IMR-90 (cell line): ENCODE data around the gene FGGY.

Source experiments
- CEBPB ChIP-seq: IDR thresholded peaks from 2 replicates; pipeline ENCODE4 v1.6.1; 2012; ENCODE audit warnings: low read depth, low read length, improper control_type of control experiment
- NFE2L2 ChIP-seq: fragments of 150-350 bp; IDR thresholded peaks from 2 replicates; pipeline ENCODE4 v1.6.1; 2016; ENCODE audit warnings: low read depth, mild to moderate bottlenecking, low read length
- POLR2A ChIP-seq: IDR thresholded peaks from 2 replicates; pipeline ENCODE4 v1.6.1; 2012; ENCODE audit warnings: mild to moderate bottlenecking, low read depth, low read length
- RFX5 ChIP-seq: IDR thresholded peaks from 2 replicates; pipeline ENCODE4 v1.8.0; 2012; ENCODE audit warnings: low read depth, mild to moderate bottlenecking, low read length, moderate library complexity
- SMC3 ChIP-seq: fragments of 150-350 bp; IDR thresholded peaks from 2 replicates; pipeline ENCODE4 v1.6.1; 2016; ENCODE audit warnings: low read depth, mild to moderate bottlenecking, antibody characterized with exemption, low read length, moderate library complexity
- TF ChIP-seq, protein P1 (sequence below): conservative IDR thresholded peaks from 2 replicates; pipeline ENCODE4 v1.5.1; 2012; ENCODE audit warnings: mild to moderate bottlenecking, low read depth, low read length, improper control_type of control experiment
- TF ChIP-seq, protein P2 (sequence below): fragments of 150-350 bp; IDR thresholded peaks from 2 replicates; pipeline ENCODE4 v1.6.1; 2017; ENCODE audit warnings: mild to moderate bottlenecking, antibody characterized with exemption, low read length, low read depth

DNA sequence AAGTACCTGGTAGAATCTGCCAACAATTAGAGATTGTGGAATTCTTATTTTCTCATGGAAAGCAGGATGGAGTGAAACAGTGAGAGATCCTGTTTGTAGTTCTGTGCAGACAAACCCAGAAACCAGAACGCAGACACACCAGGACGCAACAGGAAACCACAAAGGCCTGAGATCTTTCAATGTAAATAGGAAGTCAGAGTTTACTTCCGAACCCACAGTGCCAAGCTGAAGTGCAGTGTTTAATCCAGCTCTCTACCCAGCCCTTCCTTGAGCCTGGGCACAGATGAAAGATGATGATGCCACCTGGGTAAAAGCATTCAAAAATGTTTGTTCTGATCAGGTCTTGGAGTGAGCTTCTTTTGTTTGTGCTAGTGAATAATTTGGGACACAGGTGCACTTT, 273.6 kb downstream of the FGGY start:
- TF ChIP-seq, protein P1, sequence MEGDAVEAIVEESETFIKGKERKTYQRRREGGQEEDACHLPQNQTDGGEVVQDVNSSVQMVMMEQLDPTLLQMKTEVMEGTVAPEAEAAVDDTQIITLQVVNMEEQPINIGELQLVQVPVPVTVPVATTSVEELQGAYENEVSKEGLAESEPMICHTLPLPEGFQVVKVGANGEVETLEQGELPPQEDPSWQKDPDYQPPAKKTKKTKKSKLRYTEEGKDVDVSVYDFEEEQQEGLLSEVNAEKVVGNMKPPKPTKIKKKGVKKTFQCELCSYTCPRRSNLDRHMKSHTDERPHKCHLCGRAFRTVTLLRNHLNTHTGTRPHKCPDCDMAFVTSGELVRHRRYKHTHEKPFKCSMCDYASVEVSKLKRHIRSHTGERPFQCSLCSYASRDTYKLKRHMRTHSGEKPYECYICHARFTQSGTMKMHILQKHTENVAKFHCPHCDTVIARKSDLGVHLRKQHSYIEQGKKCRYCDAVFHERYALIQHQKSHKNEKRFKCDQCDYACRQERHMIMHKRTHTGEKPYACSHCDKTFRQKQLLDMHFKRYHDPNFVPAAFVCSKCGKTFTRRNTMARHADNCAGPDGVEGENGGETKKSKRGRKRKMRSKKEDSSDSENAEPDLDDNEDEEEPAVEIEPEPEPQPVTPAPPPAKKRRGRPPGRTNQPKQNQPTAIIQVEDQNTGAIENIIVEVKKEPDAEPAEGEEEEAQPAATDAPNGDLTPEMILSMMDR, result no peak
- TF ChIP-seq, protein P2, sequence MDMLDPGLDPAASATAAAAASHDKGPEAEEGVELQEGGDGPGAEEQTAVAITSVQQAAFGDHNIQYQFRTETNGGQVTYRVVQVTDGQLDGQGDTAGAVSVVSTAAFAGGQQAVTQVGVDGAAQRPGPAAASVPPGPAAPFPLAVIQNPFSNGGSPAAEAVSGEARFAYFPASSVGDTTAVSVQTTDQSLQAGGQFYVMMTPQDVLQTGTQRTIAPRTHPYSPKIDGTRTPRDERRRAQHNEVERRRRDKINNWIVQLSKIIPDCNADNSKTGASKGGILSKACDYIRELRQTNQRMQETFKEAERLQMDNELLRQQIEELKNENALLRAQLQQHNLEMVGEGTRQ, result no peak
- no peak for TF ChIP-seq CEBPB
- no peak for TF ChIP-seq POLR2A
- TF ChIP-seq RFX5, result no peak
- no peak for TF ChIP-seq SMC3
- no peak for TF ChIP-seq NFE2L2
